Loucy (cell line): ENCODE results near the gene AIG1.

ENCODE experiments used
- H2AFZ ChIP-seq: fragments of 200-600 bp; sonication (generic); 2 replicates; pipeline ENCODE4 v1.6.0; 2016; ENCODE audit warnings: antibody characterized with exemption, mild to moderate bottlenecking, low read length, moderate library complexity
- H3F3A ChIP-seq: fragments of 200-600 bp; 2 replicates; pipeline ENCODE4 v1.6.0; 2016; ENCODE audit warnings: antibody characterized with exemption, low read depth, mild to moderate bottlenecking
- H3K27me3 ChIP-seq: fragments of 200-600 bp; sonication (generic); 2 replicates; pipeline ENCODE4 v1.6.1; 2014; ENCODE audit warnings: low read length, mild to moderate bottlenecking; ENCODE audit not compliant: insufficient read depth, poor library complexity, severe bottlenecking
- H3K36me3 ChIP-seq: fragments of 200-600 bp; sonication (generic); 2 replicates; pipeline ENCODE4 v1.6.1; 2016; ENCODE audit warnings: low read length; ENCODE audit not compliant: insufficient read depth
- H3K4me1 ChIP-seq: fragments of 200-600 bp; sonication (generic); 2 replicates; pipeline ENCODE4 v1.5.1; 2014; ENCODE audit warnings: low read length, mild to moderate bottlenecking; ENCODE audit not compliant: insufficient read depth, poor library complexity, severe bottlenecking
- H3K4me2 ChIP-seq: fragments of 200-600 bp; sonication (generic); 2 replicates; pipeline ENCODE4 v1.6.0; 2014; ENCODE audit warnings: antibody characterized with exemption, low read length, low read depth, mild to moderate bottlenecking; ENCODE audit not compliant: poor library complexity, severe bottlenecking
- H3K4me3 ChIP-seq: fragments of 200-600 bp; sonication (generic); 2 replicates; pipeline ENCODE4 v1.5.1; 2014; ENCODE audit warnings: low read length, mild to moderate bottlenecking, mixed read lengths; ENCODE audit not compliant: poor library complexity, severe bottlenecking
- H3K79me2 ChIP-seq: fragments of 200-600 bp; sonication (generic); 2 replicates; pipeline ENCODE4 v1.6.1; 2014; ENCODE audit warnings: low read length; ENCODE audit not compliant: insufficient read depth
- H3K9ac ChIP-seq: fragments of 200-600 bp; sonication (generic); 2 replicates; pipeline ENCODE4 v1.6.0; 2014; ENCODE audit warnings: mild to moderate bottlenecking, low read depth, low read length, moderate library complexity; ENCODE audit not compliant: poor library complexity, severe bottlenecking
- H3K9me2 ChIP-seq: fragments of 200-600 bp; sonication (generic); replicated peaks from 2 replicates; pipeline ENCODE4 v1.6.1; 2016; ENCODE audit warnings: low read depth, low read length, mixed read lengths
- H3K9me3 ChIP-seq: fragments of 200-600 bp; sonication (generic); 2 replicates; pipeline ENCODE4 v1.6.1; 2014; ENCODE audit warnings: mild to moderate bottlenecking, antibody characterized with exemption, low read length, low read depth; ENCODE audit not compliant: insufficient read depth
- H4K20me1 ChIP-seq: fragments of 200-600 bp; sonication (generic); 2 replicates; pipeline ENCODE4 v1.6.0; 2014; ENCODE audit warnings: antibody characterized with exemption, low read length, mild to moderate bottlenecking; ENCODE audit not compliant: insufficient read depth, poor library complexity, severe bottlenecking
- EZH2phosphoT487 ChIP-seq: fragments of 200-600 bp; IDR thresholded peaks from 2 replicates; pipeline ENCODE4 v1.6.1; 2018; ENCODE audit warnings: antibody characterized with exemption, mild to moderate bottlenecking, moderate library complexity, borderline replicate concordance
- TF ChIP-seq, protein P1 (sequence below): fragments of 200-600 bp; sonication (generic); conservative IDR thresholded peaks from 2 replicates; pipeline ENCODE4 v1.5.1; 2014; ENCODE audit warnings: mild to moderate bottlenecking, antibody characterized with exemption, low read length

Gene AIG1

GRCh38 chr6:143196525-143197225, 136.0 kb downstream of the AIG1 start:
- no peak overlapping the region for H3K4me2 ChIP-seq
- TF ChIP-seq EZH2phosphoT487 = no peak
- TF ChIP-seq, protein P1, sequence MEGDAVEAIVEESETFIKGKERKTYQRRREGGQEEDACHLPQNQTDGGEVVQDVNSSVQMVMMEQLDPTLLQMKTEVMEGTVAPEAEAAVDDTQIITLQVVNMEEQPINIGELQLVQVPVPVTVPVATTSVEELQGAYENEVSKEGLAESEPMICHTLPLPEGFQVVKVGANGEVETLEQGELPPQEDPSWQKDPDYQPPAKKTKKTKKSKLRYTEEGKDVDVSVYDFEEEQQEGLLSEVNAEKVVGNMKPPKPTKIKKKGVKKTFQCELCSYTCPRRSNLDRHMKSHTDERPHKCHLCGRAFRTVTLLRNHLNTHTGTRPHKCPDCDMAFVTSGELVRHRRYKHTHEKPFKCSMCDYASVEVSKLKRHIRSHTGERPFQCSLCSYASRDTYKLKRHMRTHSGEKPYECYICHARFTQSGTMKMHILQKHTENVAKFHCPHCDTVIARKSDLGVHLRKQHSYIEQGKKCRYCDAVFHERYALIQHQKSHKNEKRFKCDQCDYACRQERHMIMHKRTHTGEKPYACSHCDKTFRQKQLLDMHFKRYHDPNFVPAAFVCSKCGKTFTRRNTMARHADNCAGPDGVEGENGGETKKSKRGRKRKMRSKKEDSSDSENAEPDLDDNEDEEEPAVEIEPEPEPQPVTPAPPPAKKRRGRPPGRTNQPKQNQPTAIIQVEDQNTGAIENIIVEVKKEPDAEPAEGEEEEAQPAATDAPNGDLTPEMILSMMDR = no peak
- no peak overlapping the region for H2AFZ ChIP-seq
- H3F3A ChIP-seq = no peaks in the 10 kb centered on the region
- H3K4me1 ChIP-seq = no peaks in the 10 kb centered on the region
- no peaks in the 10 kb centered on the region for H3K27me3 ChIP-seq
- no peak overlapping the region for H3K4me3 ChIP-seq
- no peaks in the 10 kb centered on the region for H3K9me2 ChIP-seq
- no peaks in the 10 kb centered on the region for H3K36me3 ChIP-seq
- H3K9ac ChIP-seq = no peak overlapping the region
- no peaks in the 10 kb centered on the region for H4K20me1 ChIP-seq
- no peaks in the 10 kb centered on the region for H3K9me3 ChIP-seq
- H3K79me2 ChIP-seq = no peaks in the 10 kb centered on the region

DNA sequence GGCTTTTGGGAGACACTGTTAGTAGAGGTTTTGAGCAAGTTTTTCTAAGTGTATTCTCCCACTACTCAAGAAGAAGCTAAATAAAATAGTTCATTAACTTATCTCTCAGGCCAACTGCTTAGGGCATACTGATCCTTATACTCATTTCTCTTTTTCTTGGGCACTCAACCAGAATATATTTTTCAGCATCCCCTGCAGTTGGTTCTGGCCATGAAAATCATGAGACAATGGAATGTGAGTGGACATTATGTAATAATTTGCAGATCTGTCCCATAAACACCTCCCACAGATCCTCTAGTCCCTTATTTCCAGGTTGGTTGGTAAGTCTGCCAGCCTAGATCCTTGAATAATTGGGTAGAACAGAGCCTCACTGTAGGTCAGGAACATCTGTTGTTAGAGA, 136.7 kb downstream of the AIG1 start:
- Histone ChIP-seq H3F3A (no peaks in the 10 kb centered on the region), H3K9ac (no peak overlapping the region), H4K20me1 (no peaks in the 10 kb centered on the region), H3K9me3 (no peaks in the 10 kb centered on the region), H3K4me2 (no peak overlapping the region), H3K79me2 (no peaks in the 10 kb centered on the region), H3K36me3 (no peaks in the 10 kb centered on the region), H2AFZ (no peak overlapping the region), H3K9me2 (no peaks in the 10 kb centered on the region), H3K4me3 (no peak overlapping the region), H3K4me1 (no peaks in the 10 kb centered on the region), H3K27me3 (no peaks in the 10 kb centered on the region)
- TF ChIP-seq EZH2phosphoT487 = no peak
- TF ChIP-seq, protein P1 = no peak

- Histone ChIP-seq H3K4me2 (no peak overlapping the region), H3K4me3 (no peak overlapping the region), H2AFZ (no peak overlapping the region), H3K36me3 (no peaks in the 10 kb centered on the region), H3F3A (no peaks in the 10 kb centered on the region), H3K4me1 (no peaks in the 10 kb centered on the region), H3K79me2 (no peaks in the 10 kb centered on the region), H3K9me2 (no peaks in the 10 kb centered on the region), H4K20me1 (no peaks in the 10 kb centered on the region), H3K9me3 (no peaks in the 10 kb centered on the region), H3K9ac (no peak overlapping the region), H3K27me3 (no peaks in the 10 kb centered on the region)
- TF ChIP-seq, protein P1 = no peak
- no peak for TF ChIP-seq EZH2phosphoT487
These were observed 137.6 kb downstream of the AIG1 start for GRCh38 chr6:143198312-143198711.
